Tibial nerve (tissue), 4 donors: Measurements from ENCODE around the gene SNAPC2. TPM values are rescaled to one million over a fixed set of nuclear protein-coding genes. Genes with fewer than 3 reads are reported as not detected.
A peak's percentile ranks its signal among the peaks of the same experiment; 100 is the strongest.

ENCODE experiments used
- DNase-seq, 2 donors: peaks; one replicate each; pipeline ENCODE4 v3.0.0-alpha.2; 2019; ENCODE audit warnings: low spot score in 2 of 2
- H3K27ac ChIP-seq, 4 donors: fragments of 200-600 bp; sonication (generic) in 3 of 4; one replicate each; pipeline ENCODE4 v1.5.1; 2017 to 2019; ENCODE audit warnings: mild to moderate bottlenecking in 1 of 4
- H3K27me3 ChIP-seq, 2 donors: fragments of 200-600 bp; sonication (generic) in 1 of 2; one replicate each; pipeline versions ENCODE4 v1.5.1 to v1.6.0; 2017 to 2019
- H3K36me3 ChIP-seq, 3 donors: fragments of 200-600 bp; sonication (generic); one replicate each; pipeline ENCODE4 v1.5.1; 2018 to 2019
- H3K4me1 ChIP-seq, 4 donors: fragments of 200-600 bp; sonication (generic) in 3 of 4; one replicate each; pipeline ENCODE4 v1.5.1; 2017 to 2019
- H3K4me3 ChIP-seq, 4 donors: fragments of 200-600 bp; sonication (generic) in 3 of 4; one replicate each; pipeline ENCODE4 v1.5.1; 2017 to 2019; ENCODE audit warnings: mild to moderate bottlenecking in 1 of 4, moderate library complexity in 1 of 4
- H3K9me3 ChIP-seq, 4 donors: fragments of 200-600 bp; sonication (generic) in 3 of 4; one replicate each; pipeline ENCODE4 v1.5.1; 2017 to 2019
- EP300 ChIP-seq, 2 donors: sonication (generic); formaldehyde crosslinking; IDR thresholded peaks; one replicate each; pipeline ENCODE4 v1.6.1; 2017; ENCODE audit warnings: antibody characterized with exemption in 2 of 2, mild to moderate bottlenecking in 1 of 2
- POLR2A ChIP-seq, 2 donors: fragments of 450-650 bp; IDR thresholded peaks; one replicate each; pipeline ENCODE4 v1.6.1; 2017; ENCODE audit warnings: antibody characterized with exemption in 2 of 2, mild to moderate bottlenecking in 2 of 2, moderate library complexity in 2 of 2
- WGBS, 2 donors: methylation state at CpG; one replicate each; pipeline ENCODE4 v1.1.5; 2018; 5-methylcytosine and 5-hydroxymethylcytosine counted together
- total RNA-seq, 4 donors: library from RNA; depleted of rRNA; stranded (reverse); fragments of >200 nt; gene quantifications; one replicate each; pipeline ENCODE4 v1.1.0, GENCODE V29; 2016
- TF ChIP-seq, protein P1 (sequence below), 5 experiments: fragments of 200-600 bp in 3 of 5; fragments of 450-650 bp in 2 of 5; sonication (generic) in 3 of 5; IDR thresholded peaks; one replicate each; pipeline ENCODE4 v1.5.1; 2016 to 2019; ENCODE audit warnings: antibody characterized with exemption in 5 of 5, mild to moderate bottlenecking in 3 of 5, moderate library complexity in 2 of 5

The SNAPC2 gene
- total RNA-seq, 4 donors from 2014 or later, result 11.6 to 26.4 (median 16.1) TPM

GRCh38 chr19:7970716-7971448 is 50.7 kb downstream of the SNAPC2 start:
- Histone ChIP-seq H3K4me3 (no peak overlapping the region), H3K9me3 (no peaks in the 10 kb centered on the region), H3K27me3 (no peaks in the 10 kb centered on the region), H3K4me1 (no peaks in the 10 kb centered on the region), H3K27ac (no peak overlapping the region), H3K36me3 (peaks cover 0 to 97% (median 20%) of the 10 kb centered on the region in 3 donors)
- 61 to 70% methylated on average over 11 to 12 of the region's 12 CpGs for WGBS, 2 donors
- TF ChIP-seq POLR2A (IDR thresholded peaks at IDR 0.05), result no peak
- TF ChIP-seq, protein P1, sequence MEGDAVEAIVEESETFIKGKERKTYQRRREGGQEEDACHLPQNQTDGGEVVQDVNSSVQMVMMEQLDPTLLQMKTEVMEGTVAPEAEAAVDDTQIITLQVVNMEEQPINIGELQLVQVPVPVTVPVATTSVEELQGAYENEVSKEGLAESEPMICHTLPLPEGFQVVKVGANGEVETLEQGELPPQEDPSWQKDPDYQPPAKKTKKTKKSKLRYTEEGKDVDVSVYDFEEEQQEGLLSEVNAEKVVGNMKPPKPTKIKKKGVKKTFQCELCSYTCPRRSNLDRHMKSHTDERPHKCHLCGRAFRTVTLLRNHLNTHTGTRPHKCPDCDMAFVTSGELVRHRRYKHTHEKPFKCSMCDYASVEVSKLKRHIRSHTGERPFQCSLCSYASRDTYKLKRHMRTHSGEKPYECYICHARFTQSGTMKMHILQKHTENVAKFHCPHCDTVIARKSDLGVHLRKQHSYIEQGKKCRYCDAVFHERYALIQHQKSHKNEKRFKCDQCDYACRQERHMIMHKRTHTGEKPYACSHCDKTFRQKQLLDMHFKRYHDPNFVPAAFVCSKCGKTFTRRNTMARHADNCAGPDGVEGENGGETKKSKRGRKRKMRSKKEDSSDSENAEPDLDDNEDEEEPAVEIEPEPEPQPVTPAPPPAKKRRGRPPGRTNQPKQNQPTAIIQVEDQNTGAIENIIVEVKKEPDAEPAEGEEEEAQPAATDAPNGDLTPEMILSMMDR (IDR thresholded peaks at IDR 0.05), result peak; percentile 52 to 69 (median 53)
- DNase-seq, result peak in 1 of 2 donors; percentile 23

GRCh38 chr19:7971553-7972520 is 51.7 kb downstream of the SNAPC2 start:
- Histone ChIP-seq H3K27me3 (no peaks in the 10 kb centered on the region), H3K36me3 (peaks cover 0 to 94% (median 11%) of the 10 kb centered on the region in 3 donors), H3K4me1 (no peaks in the 10 kb centered on the region), H3K27ac (no peak overlapping the region), H3K4me3 (no peak overlapping the region), H3K9me3 (no peaks in the 10 kb centered on the region)
- no peak for TF ChIP-seq EP300 (IDR thresholded peaks at IDR 0.05)
- no peak for TF ChIP-seq POLR2A (IDR thresholded peaks at IDR 0.05)
- TF ChIP-seq, protein P1 (IDR thresholded peaks at IDR 0.05), result no peak
- 81 to 84% methylated on average over 29 to 32 of the region's 35 CpGs for WGBS, 2 donors
- DNase-seq, result no peak

Other genes with a start within 250 kb of the SNAPC2 start
- 1 to 10 TPM in 1 of 4 donors, not detected in 3; 1.5 TPM for gene MCEMP1, start 243.2 kb upstream of the SNAPC2 start, total RNA-seq
- 10 to 100 TPM; 26.9 to 47.5 (median 37.0) TPM for gene TRAPPC5, start 239.5 kb upstream of the SNAPC2 start, total RNA-seq
- gene FCER2, start 218.2 kb upstream of the SNAPC2 start, total RNA-seq, result 1 to 10 TPM in 1 of 4 donors, under 1 TPM in 1, not detected in 2; 0.90 to 1.0 TPM
- gene CLEC4G, start 188.2 kb upstream of the SNAPC2 start, total RNA-seq, result 10 to 100 TPM in 1 of 4 donors, 1 to 10 TPM in 1, under 1 TPM in 1, not detected in 1; 0.59 to 16.5 (median 1.7) TPM
- 10 to 100 TPM in 1 of 4 donors, 1 to 10 TPM in 3; 2.6 to 12.6 (median 5.0) TPM for gene CD209, start 172.8 kb upstream of the SNAPC2 start, total RNA-seq
- gene CLEC4M, start 157.1 kb upstream of the SNAPC2 start, total RNA-seq, result 1 to 10 TPM in 1 of 4 donors, not detected in 3; 2.4 TPM
- 10 to 100 TPM; 14.4 to 30.3 (median 17.7) TPM for gene EVI5L, start 90.1 kb upstream of the SNAPC2 start, total RNA-seq
- 1 to 10 TPM in 1 of 4 donors, not detected in 3; 2.5 TPM for gene PRR36, start 45.9 kb upstream of the SNAPC2 start, total RNA-seq
- 1 to 10 TPM in 1 of 4 donors, under 1 TPM in 1, not detected in 2; 0.59 to 1.2 TPM for gene LRRC8E, start 31.8 kb upstream of the SNAPC2 start, total RNA-seq
- 10 to 100 TPM; 11.1 to 31.2 (median 20.9) TPM for gene MAP2K7, start 16.5 kb upstream of the SNAPC2 start, total RNA-seq
- not detected for gene TGFBR3L, start 5.5 kb upstream of the SNAPC2 start, total RNA-seq
- 1 to 10 TPM in 3 of 4 donors, under 1 TPM in 1; 0.66 to 7.2 (median 3.0) TPM for gene CTXN1, start 5.8 kb downstream of the SNAPC2 start, total RNA-seq
- 10 to 100 TPM; 60.1 to 91.3 (median 77.1) TPM for gene TIMM44, start 23.3 kb downstream of the SNAPC2 start, total RNA-seq
- gene ELAVL1, start 85.3 kb downstream of the SNAPC2 start, total RNA-seq, result 10 to 100 TPM; 25.8 to 36.4 (median 27.7) TPM
- not detected for gene CCL25, start 132.4 kb downstream of the SNAPC2 start, total RNA-seq
- 1 to 10 TPM in 1 of 4 donors, under 1 TPM in 1, not detected in 2; 0.20 to 2.5 TPM for gene FBN3, start 229.3 kb downstream of the SNAPC2 start, total RNA-seq